ENCODE results near the gene ASCC3.
"Not testable (repeated sequence)": the region's sequence is repeated elsewhere in the genome, so short reads cannot be mapped to it uniquely, and the experiment has no call there.

The ASCC3 gene

DNA sequence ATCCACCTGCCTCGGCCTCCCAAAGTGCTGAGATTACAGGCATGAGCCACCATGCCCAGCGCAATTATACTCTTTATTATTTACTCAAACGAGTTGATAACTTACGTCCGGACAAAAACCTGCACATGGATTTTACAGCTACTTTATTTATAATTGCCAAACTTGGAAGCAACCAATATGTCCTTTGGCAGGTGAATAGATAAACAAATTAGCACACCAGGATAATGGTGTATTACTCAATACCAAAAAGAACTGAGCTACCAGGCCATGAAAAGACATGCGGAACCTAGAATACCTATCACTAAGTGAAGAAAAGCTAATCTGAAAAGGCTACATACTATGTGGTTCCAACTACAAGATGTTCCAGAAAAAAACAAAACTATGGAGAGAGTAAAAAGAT is 168.1 kb downstream of the ASCC3 start:
- no peak for DNase-seq

DNA sequence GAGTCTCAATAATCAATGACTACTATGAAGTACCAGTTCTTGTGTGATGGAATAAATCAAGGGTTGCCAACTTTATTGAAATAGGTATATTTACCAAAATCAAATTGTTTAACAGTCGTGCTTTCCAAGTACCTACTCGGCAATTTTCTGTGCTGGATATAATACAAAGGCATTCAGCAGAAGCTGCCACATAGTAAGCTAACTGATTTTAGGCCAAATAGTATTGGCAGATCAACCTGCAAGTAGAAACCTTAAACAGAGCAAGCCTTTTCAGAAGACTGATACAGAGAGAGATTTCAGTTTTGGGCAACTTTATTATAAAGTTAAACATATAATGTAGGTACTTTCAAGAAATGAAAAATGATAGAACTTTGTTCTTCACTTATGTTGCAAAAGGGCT is 174.6 kb downstream of the ASCC3 start:
- no peak for DNase-seq

DNA sequence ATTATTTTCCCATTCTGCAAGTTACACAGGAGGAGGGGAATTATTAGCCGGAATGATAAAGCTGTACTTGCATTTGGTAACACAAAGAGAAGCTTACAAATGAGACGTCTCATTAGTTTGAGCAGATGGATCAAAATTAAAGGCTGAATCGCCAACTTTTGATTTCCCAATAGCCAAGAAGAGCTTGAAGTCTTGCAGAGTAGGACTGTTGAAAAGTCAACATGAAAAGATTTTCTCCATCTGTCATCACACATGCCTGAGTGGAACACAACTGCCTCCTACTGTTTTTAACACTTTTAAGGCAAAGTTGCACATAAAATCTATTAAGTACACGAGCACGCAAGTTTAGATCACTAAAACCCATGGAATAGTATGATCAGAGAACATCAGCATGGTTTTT is 176.2 kb downstream of the ASCC3 start:
- DNase-seq: no peak

DNA sequence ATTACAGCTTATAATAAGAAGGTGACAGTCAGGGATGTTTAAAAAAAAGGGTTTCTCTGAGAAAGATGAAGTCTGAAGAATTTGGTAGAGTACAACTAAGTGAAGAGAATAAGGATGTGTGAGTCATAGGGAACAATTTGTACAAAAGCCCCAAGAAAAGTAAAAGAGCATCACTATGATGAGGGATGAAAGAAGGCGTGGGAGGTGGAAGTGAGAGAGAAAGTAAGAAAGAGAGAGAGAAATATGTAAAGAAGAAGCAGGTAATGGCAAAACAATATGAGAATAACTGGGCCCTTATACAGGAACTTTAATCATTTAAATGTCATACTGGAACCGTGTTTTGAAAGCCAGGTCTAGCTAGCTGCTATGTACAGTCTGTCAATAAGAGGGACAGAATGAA is 179.4 kb downstream of the ASCC3 start:
- DNase-seq: no peak

DNA sequence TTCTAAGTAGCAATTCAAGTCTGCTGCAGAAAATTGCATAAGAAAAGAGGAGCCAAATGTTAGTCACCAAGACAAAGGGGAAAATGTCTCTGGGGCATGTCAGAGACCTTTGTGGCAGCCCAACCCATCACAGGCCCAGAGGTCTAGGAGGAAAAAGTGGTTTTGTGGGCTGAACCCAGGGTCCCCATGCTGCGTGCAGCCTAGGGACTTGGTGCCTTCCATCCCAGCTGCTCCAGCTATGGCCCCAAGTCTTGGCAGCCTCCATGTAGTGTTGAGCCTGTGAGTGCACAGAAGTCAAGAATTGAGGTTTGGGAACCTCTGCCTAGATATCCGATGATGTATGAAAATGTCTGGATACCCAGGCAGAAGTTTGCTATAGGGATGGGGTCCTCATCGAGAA is 181.1 kb downstream of the ASCC3 start:
- no peak for DNase-seq

DNA sequence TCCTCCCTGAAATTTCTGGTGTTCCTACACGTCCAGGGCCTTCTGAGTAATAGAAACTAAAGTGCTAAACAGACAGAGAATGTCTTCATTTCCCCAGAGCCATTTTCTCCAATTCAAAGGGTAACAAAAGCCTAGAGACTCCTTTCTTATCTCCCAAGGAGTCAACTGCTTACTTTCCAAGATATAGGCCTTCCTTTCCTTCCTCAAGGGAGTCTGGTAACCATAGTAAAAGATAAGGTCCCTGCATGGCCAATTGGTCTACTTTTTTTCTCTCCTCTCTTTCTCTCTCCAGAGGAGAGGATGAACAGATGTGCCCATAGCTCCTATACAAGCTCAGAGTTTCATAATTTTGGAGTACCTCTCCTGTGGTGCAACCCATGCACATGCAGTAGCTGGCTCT is 185.7 kb downstream of the ASCC3 start:
- no peak for DNase-seq

DNA sequence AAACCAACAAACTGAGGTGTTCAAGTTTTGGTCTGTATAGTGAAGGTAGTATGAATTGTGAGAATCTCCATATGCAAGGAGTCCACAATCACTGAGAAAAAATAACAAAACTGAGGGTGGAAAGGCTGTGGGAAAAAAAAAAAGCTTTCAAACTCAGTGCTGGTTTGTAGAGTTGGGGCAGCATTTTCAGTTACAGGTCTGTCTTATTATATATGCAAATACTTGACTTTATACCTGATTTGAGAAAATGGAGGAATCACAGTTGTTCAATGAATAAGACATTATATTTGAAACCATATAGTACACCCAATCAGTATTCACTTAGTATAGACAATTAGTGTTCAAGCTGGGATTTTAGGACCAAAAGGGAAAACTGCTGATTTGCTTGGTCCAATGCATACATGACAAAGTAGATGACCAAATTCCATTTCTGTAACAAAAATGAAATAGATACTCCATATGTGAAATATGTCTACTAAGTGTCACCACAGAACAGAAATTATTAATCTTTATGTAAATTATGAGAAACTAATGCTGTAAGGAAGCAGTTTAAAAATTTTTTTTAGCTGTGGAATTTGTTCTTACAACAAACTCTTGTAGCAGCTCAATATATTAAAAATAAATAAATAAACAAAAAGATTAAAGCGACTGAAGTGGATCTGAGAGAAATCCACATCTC is 187.7 kb downstream of the ASCC3 start:
- no peak for DNase-seq

DNA sequence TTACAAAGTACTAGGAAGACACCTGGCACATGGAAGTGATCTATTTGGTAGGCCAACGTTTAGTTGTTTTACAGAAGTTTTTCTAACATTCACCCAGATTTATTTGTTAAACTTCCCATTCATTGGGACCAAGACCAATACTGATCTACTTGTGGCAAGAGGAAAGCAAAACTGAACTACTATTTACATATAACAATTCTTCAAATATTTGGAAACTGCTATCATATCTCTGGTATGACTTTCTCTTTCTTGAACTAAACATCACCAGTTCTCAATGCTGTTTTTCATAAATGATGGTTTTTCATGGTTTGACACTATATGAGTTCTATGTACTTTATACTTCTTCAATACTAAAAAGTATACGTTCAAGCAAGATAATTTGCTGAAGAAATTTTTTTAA is 189.2 kb downstream of the ASCC3 start:
- no peak for DNase-seq

DNA sequence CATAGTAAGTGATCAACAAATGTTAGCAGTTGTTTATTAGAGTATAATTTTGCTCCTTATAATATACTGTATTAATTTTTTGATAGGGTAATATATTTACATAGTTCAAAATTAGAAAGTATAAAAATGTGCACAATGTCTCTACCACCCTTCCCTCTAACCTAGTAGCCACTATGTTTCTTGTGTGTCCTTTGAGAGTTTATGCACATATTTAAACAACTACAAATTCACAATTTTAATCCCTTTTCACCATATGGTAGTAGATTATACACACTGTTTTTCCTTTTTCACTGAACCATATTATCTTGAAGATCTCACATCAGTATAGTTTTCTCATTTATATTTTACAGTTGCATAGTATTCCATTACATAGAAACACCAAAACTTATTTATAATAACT is 194.9 kb downstream of the ASCC3 start:
- DNase-seq: no peak

DNA sequence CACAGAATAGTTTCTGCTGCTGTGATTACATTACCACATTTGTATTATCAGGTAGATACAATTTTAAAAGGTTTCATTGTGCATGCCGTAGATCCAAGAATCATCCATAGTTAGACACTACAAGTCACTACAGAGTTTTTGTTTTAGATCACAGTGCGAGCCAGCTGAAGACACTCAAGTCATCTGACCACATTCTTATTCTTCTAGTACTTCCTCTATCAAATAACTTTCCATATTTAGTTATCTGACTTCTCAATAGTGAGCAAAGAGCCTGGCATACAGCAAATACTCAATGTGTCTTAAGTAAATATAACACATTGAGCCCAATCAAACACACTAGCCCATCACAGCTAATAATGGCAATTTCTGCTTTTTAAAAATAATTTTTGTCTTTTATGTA is 195.4 kb downstream of the ASCC3 start:
- no peak for DNase-seq

DNA sequence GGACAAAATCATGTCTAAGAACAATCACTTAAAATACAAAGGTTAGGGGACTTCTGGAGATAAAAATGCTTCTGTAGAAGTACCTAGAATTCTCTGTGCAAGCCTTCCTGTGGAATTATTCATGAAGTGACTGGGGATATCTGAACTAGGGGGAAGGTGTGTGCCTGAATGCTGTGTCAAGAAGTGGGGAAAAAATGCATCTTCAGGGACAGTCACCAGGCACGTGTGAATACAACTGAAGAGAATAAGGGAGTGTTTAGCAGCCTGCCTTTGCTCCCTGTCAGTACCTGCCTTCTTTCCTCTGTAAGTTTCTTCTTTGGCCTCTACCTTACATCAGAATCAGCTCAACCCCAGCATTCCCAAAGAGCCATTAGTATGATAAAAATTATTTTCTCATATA is 201.0 kb downstream of the ASCC3 start:
- no peak for DNase-seq

DNA sequence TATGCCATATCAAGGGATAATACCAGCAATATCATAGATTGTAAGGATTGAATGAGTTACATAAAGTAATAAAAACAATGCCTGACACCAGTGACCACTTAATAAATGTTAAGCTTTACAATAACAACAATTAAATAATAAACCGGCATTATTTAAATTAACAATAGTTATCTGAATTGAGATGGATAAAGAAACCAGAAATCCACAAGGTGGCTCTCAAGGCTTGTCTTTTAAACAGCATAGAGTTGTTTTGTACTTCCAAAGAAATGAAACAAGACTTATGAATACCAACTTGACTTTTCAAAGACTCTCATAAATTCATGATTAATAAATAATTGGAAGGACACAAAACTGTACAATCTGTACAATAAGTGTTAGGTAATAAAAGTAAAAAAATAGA is 203.1 kb downstream of the ASCC3 start:
- no peak for DNase-seq

DNA sequence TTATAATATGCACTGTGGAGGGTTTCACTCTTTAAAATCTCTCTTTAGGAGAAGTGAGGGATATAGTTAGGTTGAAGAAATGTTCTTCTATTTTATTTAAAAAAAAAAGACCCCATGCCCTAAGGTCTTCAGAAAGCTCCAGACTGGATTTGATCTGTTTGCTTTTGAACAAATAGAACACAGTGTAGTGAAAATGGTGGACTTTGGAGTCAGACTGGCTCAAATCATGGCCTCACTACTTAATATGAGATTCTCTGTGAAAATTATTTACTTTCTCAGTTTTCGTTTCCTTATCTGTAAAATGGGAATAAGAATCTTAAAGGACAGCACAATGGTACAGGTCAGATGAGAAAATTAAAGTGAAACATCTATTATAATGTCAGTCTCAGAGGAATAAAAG is 203.9 kb downstream of the ASCC3 start:
- DNase-seq: no peak

DNA sequence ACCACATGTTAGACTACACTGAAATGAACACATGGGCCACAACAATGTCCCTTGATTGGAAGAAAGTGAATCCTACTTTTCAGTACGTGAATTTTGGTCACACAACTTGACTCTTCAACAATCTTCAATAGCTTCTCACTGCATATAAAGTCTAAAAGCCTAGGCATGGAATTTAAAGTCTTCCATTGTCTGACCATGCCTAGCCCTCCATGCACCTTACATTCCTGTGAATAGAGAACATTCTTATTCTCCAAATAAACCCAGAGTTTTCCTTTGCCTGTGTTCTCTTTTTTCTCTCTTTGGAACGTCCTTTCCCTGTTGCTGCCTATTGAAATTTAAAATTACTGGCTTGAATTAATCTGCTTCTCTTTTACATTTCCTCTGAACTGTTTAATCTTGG is 207.5 kb downstream of the ASCC3 start:
- DNase-seq: no peak

DNA sequence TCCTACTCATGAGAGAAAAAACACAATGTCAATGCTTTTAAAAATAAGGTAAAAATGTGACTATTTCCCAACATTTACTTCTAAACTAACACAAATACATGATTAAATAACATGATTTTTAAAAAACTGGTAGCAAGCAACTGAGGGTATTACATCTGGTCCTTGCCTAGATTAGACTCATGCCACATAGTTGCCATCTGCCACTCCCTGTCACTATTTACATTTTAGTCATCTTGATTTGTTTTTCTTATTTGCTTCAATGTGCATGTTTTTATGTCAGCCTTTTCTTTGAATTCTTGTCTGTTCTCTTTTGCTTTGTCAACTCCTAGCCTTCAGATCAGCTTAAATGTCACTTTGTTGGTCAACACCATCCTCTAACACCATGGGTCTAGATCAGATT is 209.4 kb downstream of the ASCC3 start:
- no peak for DNase-seq

DNA sequence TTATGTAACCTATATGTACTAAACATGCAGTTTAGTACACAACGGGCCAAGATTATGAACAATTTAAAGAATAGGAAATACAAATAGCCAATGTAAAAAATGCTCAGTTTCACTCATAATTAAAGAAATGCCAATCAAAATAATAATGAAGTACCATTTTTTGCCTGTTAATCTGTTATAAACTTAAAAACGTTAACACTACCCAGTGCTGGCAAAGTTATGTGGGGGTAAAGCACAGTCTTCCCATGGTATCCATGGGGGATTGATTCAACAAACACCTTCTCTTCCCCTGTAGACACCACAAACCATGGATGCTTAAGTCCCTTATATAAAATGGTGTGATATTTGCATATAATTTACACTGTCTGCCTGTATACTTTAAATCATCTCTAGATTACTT is 211.1 kb downstream of the ASCC3 start:
- no peak for DNase-seq

DNA sequence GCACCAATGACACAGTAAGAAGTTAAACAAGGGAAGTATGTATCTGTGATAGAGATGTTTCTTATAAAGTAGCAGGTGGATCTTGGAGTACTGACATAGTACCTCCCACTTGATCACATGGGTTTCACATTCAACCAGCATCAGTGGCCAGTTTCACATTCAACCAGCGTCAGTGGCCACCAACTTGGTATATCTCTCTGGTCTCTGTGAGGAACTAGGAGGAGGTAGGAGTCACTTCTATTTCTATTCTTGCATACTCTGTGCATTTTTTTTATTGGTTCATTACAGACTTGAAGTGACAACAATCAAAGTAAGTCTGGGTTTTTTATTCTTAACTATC is 216.1 kb downstream of the ASCC3 start:
- no peak for DNase-seq

DNA sequence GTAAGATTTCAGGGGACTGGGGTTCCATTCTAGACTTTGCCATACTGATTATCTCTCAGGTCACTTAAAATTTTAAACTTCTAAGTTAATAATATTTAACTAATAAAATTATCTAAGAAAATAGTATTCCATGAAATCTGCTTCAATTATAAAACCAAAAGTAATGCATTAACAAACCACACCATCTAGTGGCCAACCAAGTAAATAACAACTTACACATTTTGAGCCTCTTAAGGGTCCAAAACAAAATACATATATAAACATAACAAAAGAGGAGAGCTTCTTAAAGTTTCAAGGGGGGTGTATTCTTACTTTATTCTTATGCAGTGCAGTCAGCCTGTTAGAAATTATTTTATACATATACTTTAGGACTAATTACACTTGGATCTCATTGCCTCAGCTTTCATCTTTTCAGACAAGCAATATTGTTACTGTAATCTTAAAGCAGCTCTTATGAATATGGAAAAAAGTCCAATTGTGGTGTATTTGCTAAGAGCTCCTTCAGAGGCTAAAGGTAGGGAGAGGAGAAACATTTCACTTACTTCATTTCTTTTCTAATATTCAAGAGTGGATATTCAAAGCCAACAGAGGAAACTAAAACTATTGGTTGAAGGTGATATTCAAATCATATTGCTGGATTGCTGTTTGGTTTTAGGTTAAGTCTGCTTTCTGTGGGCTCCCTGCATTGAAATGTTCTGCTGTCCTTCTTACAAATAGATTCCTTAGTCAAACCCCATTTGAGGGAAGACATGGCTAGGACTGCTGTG is 216.7 kb downstream of the ASCC3 start:
- DNase-seq: no peak

DNA sequence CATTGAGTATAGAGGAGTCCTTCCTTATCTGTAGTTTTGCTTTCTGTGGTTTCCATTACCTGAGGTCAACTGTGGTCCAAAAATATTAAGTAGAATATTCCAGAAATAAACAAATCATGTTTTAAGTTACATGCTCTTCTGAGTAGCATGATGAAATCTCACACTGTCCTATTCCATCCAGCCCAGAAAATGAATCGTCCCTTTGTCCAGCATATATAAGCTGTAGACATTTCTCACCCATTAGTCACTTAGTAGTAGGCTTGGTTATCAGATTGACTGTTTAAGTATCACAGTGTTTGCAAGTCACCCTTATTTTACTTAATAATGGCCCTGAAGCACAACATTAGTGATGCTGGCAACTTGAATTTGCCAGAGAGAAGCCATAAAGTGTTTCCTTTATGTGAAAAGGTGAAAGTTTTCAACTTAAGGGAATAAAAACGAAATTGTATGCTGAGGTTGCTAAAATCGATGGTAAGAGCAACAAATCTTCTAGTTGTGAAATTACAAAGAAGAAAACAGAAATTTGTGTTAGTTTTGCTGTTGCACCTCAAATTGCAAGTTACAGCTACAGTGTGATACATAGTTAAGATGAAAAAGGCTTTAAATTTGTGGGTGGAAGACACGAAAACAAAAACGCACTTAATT is 217.8 kb downstream of the ASCC3 start:
- DNase-seq: no peak

DNA sequence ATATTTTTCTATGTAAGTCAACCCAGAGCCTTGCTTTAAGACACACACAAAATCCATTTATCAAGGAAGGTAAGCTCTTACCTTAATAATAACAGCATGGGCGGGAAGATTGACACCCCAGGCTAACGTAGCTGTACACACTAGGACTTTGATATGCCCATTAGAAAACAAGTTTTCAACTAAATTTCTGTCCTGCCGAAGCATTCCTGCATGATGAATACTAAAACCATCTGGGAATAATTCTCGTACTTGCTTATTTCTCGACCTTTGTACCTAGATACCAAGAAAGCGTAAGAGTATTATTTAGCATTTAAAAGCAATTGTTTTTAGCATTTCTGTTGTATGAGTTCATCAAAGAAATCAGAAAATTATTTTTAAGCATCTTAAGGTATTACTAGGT is 218.9 kb downstream of the ASCC3 start:
- DNase-seq: no peak

DNA sequence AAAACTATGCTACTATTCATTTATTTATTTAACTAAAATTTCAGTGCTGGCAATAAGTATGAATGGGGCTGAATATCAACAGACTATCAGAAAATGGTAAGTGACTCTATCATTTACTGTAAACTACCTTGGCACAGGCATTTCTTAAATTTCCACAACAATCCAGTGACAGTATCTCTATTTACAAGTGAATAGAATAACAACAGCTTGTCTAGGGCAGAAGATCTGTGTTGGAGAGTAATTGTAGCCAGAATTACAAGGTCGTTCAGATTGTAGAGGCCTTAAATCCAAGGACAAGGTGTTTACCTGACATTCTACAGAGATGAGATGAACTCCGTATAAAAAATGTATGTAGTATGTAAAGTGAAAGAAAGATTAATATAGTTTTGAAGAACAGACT is 222.6 kb downstream of the ASCC3 start:
- DNase-seq: no peak

DNA sequence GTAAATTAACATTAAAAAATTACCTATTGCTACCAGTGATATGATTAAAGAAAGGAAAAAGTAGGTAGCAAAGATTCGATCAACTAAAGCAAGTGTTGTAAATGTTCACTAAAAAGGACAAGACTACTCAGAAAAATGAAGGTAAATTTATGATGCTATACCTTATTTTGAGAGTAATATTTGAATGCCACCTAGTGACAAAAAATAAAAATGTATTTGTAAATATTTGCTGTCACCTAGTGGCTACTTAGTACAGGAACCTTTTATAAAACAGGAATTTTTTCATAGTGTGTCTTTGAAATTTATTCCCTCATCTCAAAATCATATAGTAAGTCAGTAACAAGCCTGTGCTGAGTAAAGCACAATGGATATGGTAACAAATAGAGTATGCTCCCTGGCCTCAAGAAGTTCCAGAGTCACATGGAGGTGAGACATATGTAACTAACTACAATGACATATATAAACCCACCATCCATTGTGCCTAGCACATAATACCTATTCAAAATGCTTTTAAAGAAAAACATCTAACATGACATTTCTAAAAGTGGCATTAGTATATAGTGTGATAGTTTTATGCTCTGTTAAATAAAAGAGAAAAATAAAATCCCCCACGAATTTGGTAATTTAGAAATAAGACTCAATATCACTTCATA is 223.3 kb downstream of the ASCC3 start:
- no peak for DNase-seq

DNA sequence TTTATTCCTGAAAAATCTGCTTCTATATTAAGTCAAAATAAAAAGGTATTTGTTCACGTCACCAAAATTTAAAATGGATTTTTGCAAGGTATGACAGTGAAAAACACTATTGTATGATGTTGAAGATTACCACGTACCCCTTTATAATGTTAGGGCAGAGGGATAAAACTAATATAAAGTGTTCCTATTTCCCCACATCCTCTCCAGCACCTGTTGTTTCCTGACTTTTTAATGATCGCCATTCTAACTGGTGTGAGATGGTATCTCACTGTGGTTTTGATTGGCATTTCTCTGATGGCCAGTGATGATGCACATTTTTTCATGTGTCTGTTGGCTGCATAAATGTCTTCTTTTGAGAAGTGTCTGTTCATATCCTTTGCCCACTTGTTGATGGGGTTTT is 240.0 kb downstream of the ASCC3 start:
- not testable (repeated sequence) for DNase-seq

All from cortex of kidney (tissue), 1 donor.